Neural cell (in vitro differentiated cells): ENCODE measurements around the gene NPRL2. TPM values are rescaled to one million over a fixed set of nuclear protein-coding genes. Genes with fewer than 3 reads are reported as not detected.
A peak's percentile ranks its signal among the peaks of the same experiment; 100 is the strongest.

Source experiments
- H2AFZ ChIP-seq: fragments of 200-600, 300-800 bp; sonication (generic), shearing (Covaris generic); 2 replicates; pipeline ENCODE4 v1.6.0; 2014; ENCODE audit warnings: low read depth, mild to moderate bottlenecking, antibody characterized with exemption, low read length, moderate library complexity
- H3F3A ChIP-seq: fragments of 200-600 bp; shearing (Covaris generic); 2 replicates; pipeline ENCODE4 v1.6.1; 2016; ENCODE audit warnings: mild to moderate bottlenecking, moderate library complexity, mixed read lengths, antibody characterized with exemption, low read length; ENCODE audit not compliant: insufficient read depth, poor library complexity, severe bottlenecking
- H3K27ac ChIP-seq: fragments of 200-600, 300-800 bp; sonication (generic), shearing (Covaris generic); 2 replicates; pipeline ENCODE4 v1.5.1; 2014; ENCODE audit warnings: mild to moderate bottlenecking, low read length, moderate library complexity
- H3K27me3 ChIP-seq: fragments of 300-800, 200-600 bp; sonication (generic), shearing (Covaris generic); 2 replicates; pipeline ENCODE4 v1.6.0; 2014; ENCODE audit warnings: mild to moderate bottlenecking, low read depth, low read length, moderate library complexity; ENCODE audit not compliant: insufficient read depth
- H3K36me3 ChIP-seq: fragments of 300-800, 200-600 bp; sonication (generic), shearing (Covaris generic); 2 replicates; pipeline ENCODE4 v1.5.1; 2014; ENCODE audit warnings: mild to moderate bottlenecking, antibody characterized with exemption, low read length, moderate library complexity; ENCODE audit not compliant: insufficient read depth
- H3K4me2 ChIP-seq: fragments of 300-800, 200-600 bp; sonication (generic), shearing (Covaris generic); 2 replicates; pipeline ENCODE4 v1.6.0; 2014; ENCODE audit warnings: mild to moderate bottlenecking, low read length
- H3K4me3 ChIP-seq: fragments of 300-800, 200-600 bp; sonication (generic), shearing (Covaris generic); 2 replicates; pipeline ENCODE4 v1.5.1; 2014; ENCODE audit warnings: mild to moderate bottlenecking, low read length, moderate library complexity
- H3K79me2 ChIP-seq: fragments of 200-600 bp; shearing (Covaris generic); replicated peaks from 2 replicates; pipeline ENCODE4 v1.6.0; 2014; ENCODE audit warnings: mild to moderate bottlenecking, low read length, moderate library complexity; ENCODE audit not compliant: insufficient read depth
- H3K9ac ChIP-seq: fragments of 300-800, 200-600 bp; sonication (generic), shearing (Covaris generic); 2 replicates; pipeline ENCODE4 v1.6.1; 2016; ENCODE audit warnings: mild to moderate bottlenecking, low read length, mixed read lengths
- H3K9me2 ChIP-seq: fragments of 200-600 bp; shearing (Covaris generic); 2 replicates; pipeline ENCODE4 v1.6.1; 2016; ENCODE audit warnings: mild to moderate bottlenecking, low read length, mixed read lengths; ENCODE audit not compliant: insufficient read depth
- H3K9me3 ChIP-seq: fragments of 200-600, 300-800 bp; sonication (generic), shearing (Covaris generic); 2 replicates; pipeline ENCODE4 v1.6.1; 2016; ENCODE audit warnings: mild to moderate bottlenecking, mixed run types, low read length, moderate library complexity, mixed read lengths
- H4K20me1 ChIP-seq: fragments of 200-600 bp; shearing (Covaris generic); 2 replicates; pipeline ENCODE4 v1.6.1; 2016; ENCODE audit warnings: mild to moderate bottlenecking, mixed run types; ENCODE audit not compliant: insufficient read depth
- CTCF ChIP-seq: fragments of 450-650 bp; IDR thresholded peaks from 2 replicates; pipeline ENCODE4 v1.5.1; 2014; ENCODE audit warnings: antibody characterized with exemption, mild to moderate bottlenecking, moderate library complexity; ENCODE audit not compliant: poor library complexity, severe bottlenecking
- EP300 ChIP-seq: fragments of 450-650 bp; conservative IDR thresholded peaks from 2 replicates; pipeline ENCODE4 v1.6.1; 2014; ENCODE audit warnings: antibody characterized with exemption, mild to moderate bottlenecking, moderate library complexity; ENCODE audit not compliant: poor library complexity, severe bottlenecking
- EZH2 ChIP-seq: fragments of 200-600, 300-800 bp; shearing (Covaris generic), sonication (generic); IDR thresholded peaks from 2 replicates; pipeline ENCODE4 v1.6.1; 2014; ENCODE audit warnings: antibody characterized with exemption, low read length, borderline replicate concordance, mild to moderate bottlenecking; ENCODE audit not compliant: insufficient read depth, poor library complexity, severe bottlenecking
- MXI1 ChIP-seq: fragments of 450-650 bp; conservative IDR thresholded peaks from 2 replicates; pipeline ENCODE4 v1.6.1; 2014; ENCODE audit warnings: antibody characterized with exemption, mild to moderate bottlenecking; ENCODE audit not compliant: poor library complexity, severe bottlenecking
- POLR2AphosphoS5 ChIP-seq: IDR thresholded peaks from 2 replicates; pipeline ENCODE4 v1.6.1; 2012
- RAD21 ChIP-seq: fragments of 450-650 bp; conservative IDR thresholded peaks from 2 replicates; pipeline ENCODE4 v1.6.1; 2014; ENCODE audit warnings: antibody characterized with exemption, mild to moderate bottlenecking, moderate library complexity
- REST ChIP-seq: IDR thresholded peaks from 2 replicates; pipeline ENCODE4 v1.6.1; 2012; ENCODE audit warnings: borderline replicate concordance
- SMC3 ChIP-seq: fragments of 450-650 bp; conservative IDR thresholded peaks from 2 replicates; pipeline ENCODE4 v1.6.1; 2014; ENCODE audit warnings: antibody characterized with exemption, mild to moderate bottlenecking, moderate library complexity; ENCODE audit not compliant: poor library complexity
- TAF1 ChIP-seq: IDR thresholded peaks from 2 replicates; pipeline ENCODE4 v1.6.1; 2012; ENCODE audit warnings: low read depth
- polyA plus RNA-seq: library from polyadenylated mRNA; depleted of rRNA; stranded (reverse); fragments of >200 nt; gene quantifications from 2 replicates; pipeline ENCODE4 v1.2.3, GENCODE V29; 2014

The NPRL2 gene
- polyA plus RNA-seq, 1 donor from 2014 or later = 118 TPM

- no peaks in the 10 kb centered on the region for H3K36me3 ChIP-seq
- no peak overlapping the region for H2AFZ ChIP-seq
- H3K79me2 ChIP-seq = peaks cover 23% of the 10 kb centered on the region
- no peaks in the 10 kb centered on the region for H3K9me3 ChIP-seq
- H3K9me2 ChIP-seq = no peaks in the 10 kb centered on the region
- no peak overlapping the region for H3K27ac ChIP-seq
- H3F3A ChIP-seq = no peaks in the 10 kb centered on the region
- no peak overlapping the region for H3K4me2 ChIP-seq
- H3K4me3 ChIP-seq = peak overlapping the region; percentile 93
- H3K9ac ChIP-seq = no peak overlapping the region
- H3K27me3 ChIP-seq = no peaks in the 10 kb centered on the region
- no peak for TF ChIP-seq REST
- no peak for TF ChIP-seq SMC3
- no peak for TF ChIP-seq RAD21
- no peak for TF ChIP-seq EZH2
- no peak for TF ChIP-seq EP300
- no peak for TF ChIP-seq POLR2AphosphoS5
- TF ChIP-seq CTCF = no peak
- TF ChIP-seq MXI1 = no peak
- no peak for TF ChIP-seq TAF1
- no peaks in the 10 kb centered on the region for H4K20me1 ChIP-seq
Measured at GRCh38 chr3:50319181-50319893, 31.2 kb downstream of the NPRL2 start.

GRCh38 chr3:50318615-50319014, 32.0 kb downstream of the NPRL2 start:
- Histone ChIP-seq H3K9me3 (no peaks in the 10 kb centered on the region), H3K27me3 (no peaks in the 10 kb centered on the region), H3K27ac (no peak overlapping the region), H3K4me2 (no peak overlapping the region), H3K9me2 (no peaks in the 10 kb centered on the region), H3K79me2 (peaks cover 23% of the 10 kb centered on the region), H2AFZ (no peak overlapping the region), H4K20me1 (no peaks in the 10 kb centered on the region), H3K36me3 (no peaks in the 10 kb centered on the region), H3K9ac (no peak overlapping the region), H3K4me3 (peak overlapping the region; percentile 93), H3F3A (no peaks in the 10 kb centered on the region)
- TF ChIP-seq MXI1 = no peak
- TF ChIP-seq REST = no peak
- TF ChIP-seq EZH2 = no peak
- TF ChIP-seq TAF1 = no peak
- no peak for TF ChIP-seq CTCF
- TF ChIP-seq EP300 = no peak
- TF ChIP-seq SMC3 = no peak
- no peak for TF ChIP-seq RAD21
- no peak for TF ChIP-seq POLR2AphosphoS5
